Measurements from ENCODE around the gene IRGC. TPM values are rescaled to one million over a fixed set of nuclear protein-coding genes. Genes with fewer than 3 reads are reported as not detected.
A peak's percentile ranks its signal among the peaks of the same experiment; 100 is the strongest.
"Not testable (repeated sequence)": the region's sequence is repeated elsewhere in the genome, so short reads cannot be mapped to it uniquely, and the experiment has no call there.

Gene IRGC
- polyA plus RNA-seq (2013, experiment 1 of 2; ENCODE audit: insufficient read length): not detected
- not detected for polyA plus RNA-seq (2013, experiment 2 of 2; ENCODE audit: insufficient read length)

GRCh38 chr19:43715776-43716175 lies at the start of gene IRGC:
TSS of gene IRGC (plus strand) at chr19:43716076. CDS start at chr19:43718559, 2,483 bp downstream.
- no peak for DNase-seq

- no peak for DNase-seq
Measured at GRCh38 chr19:43667126-43667875, 48.6 kb upstream of the IRGC start.

GRCh38 chr19:43667876-43668405 lies 47.9 kb upstream of the IRGC start:
- DNase-seq: no peak

GRCh38 chr19:43668406-43669109 lies 47.3 kb upstream of the IRGC start:
- peak; percentile 100 for DNase-seq

GRCh38 chr19:43672061-43672679 lies 43.7 kb upstream of the IRGC start:
- no peak for DNase-seq

GRCh38 chr19:43673637-43674036 lies 42.2 kb upstream of the IRGC start:
- DNase-seq: no peak

GRCh38 chr19:43674183-43674582 lies 41.7 kb upstream of the IRGC start:
- DNase-seq: no peak

GRCh38 chr19:43674596-43674995 lies 41.3 kb upstream of the IRGC start:
- DNase-seq: no peak

GRCh38 chr19:43675269-43675879 lies 40.5 kb upstream of the IRGC start:
- DNase-seq: peak; percentile 40

GRCh38 chr19:43675906-43676305 lies 40.0 kb upstream of the IRGC start:
- no peak for DNase-seq

GRCh38 chr19:43678512-43679261 lies 37.2 kb upstream of the IRGC start:
- peak; percentile 35 for DNase-seq

- no peak for DNase-seq
Measured at GRCh38 chr19:43681821-43682220, 34.1 kb upstream of the IRGC start.

GRCh38 chr19:43682269-43682668 lies 33.6 kb upstream of the IRGC start:
- not testable (repeated sequence) for DNase-seq

- no peak for DNase-seq
Measured at GRCh38 chr19:43682824-43683661, 32.8 kb upstream of the IRGC start.

GRCh38 chr19:43683905-43684304 lies 32.0 kb upstream of the IRGC start:
- DNase-seq: no peak

GRCh38 chr19:43684326-43684725 lies 31.6 kb upstream of the IRGC start:
- DNase-seq: no peak

GRCh38 chr19:43687660-43687997 lies 28.2 kb upstream of the IRGC start:
- DNase-seq: no peak

GRCh38 chr19:43688059-43688701 lies 27.7 kb upstream of the IRGC start:
- DNase-seq: no peak

GRCh38 chr19:43690444-43690843 lies 25.4 kb upstream of the IRGC start:
- DNase-seq: no peak

GRCh38 chr19:43690890-43691289 lies 25.0 kb upstream of the IRGC start:
- DNase-seq: no peak

- DNase-seq: no peak
Measured at GRCh38 chr19:43691755-43692154, 24.1 kb upstream of the IRGC start.

Data from fibroblast of skin of abdomen (primary cell).